GM12872 (cell line): Measurements from ENCODE around the gene HEG1.

Experiments
- CTCF ChIP-seq: IDR thresholded peaks from 3 replicates; pipeline ENCODE4 v1.5.1; 2011; ENCODE audit warnings: low read depth, mild to moderate bottlenecking, low read length, moderate library complexity; ENCODE audit not compliant: insufficient read depth

The HEG1 gene

GRCh38 chr3:125076464-125076863 lies 20.7 kb upstream of the HEG1 start:
- no peak for TF ChIP-seq CTCF

GRCh38 chr3:125075738-125076137 lies 19.9 kb upstream of the HEG1 start:
- 0 out of 3 replicates have a peak, but pooled peaks have one; percentile 8 for TF ChIP-seq CTCF

GRCh38 chr3:125073390-125073905 lies 17.7 kb upstream of the HEG1 start:
- no peak for TF ChIP-seq CTCF

GRCh38 chr3:125072749-125073389 lies 17.1 kb upstream of the HEG1 start:
- TF ChIP-seq CTCF, result no peak

- TF ChIP-seq CTCF, result no peak
Observed at GRCh38 chr3:125072301-125072700, 16.5 kb upstream of the HEG1 start.

- TF ChIP-seq CTCF, result no peak
Observed at GRCh38 chr3:125069968-125070745, 14.4 kb upstream of the HEG1 start.

- no peak for TF ChIP-seq CTCF
Observed at GRCh38 chr3:125069452-125069851, 13.7 kb upstream of the HEG1 start.
